Parathyroid adenoma (tissue), 2 donors: ENCODE data around the gene NME9.

Experiments used
- H2AFZ ChIP-seq: fragments of 300-600 bp; sonication (generic); one replicate; pipeline ENCODE4 v1.7.0; 2017; ENCODE audit warnings: antibody characterized with exemption, mild to moderate bottlenecking
- H3K27ac ChIP-seq: fragments of 300-600 bp; sonication (generic); one replicate; pipeline ENCODE4 v1.7.0; 2017
- H3K27me3 ChIP-seq: fragments of 300-600 bp; sonication (generic); one replicate; pipeline ENCODE4 v1.7.0; 2017; ENCODE audit warnings: low read length; ENCODE audit not compliant: control insufficient read depth, insufficient read depth
- H3K36me3 ChIP-seq: fragments of 300-600 bp; sonication (generic); one replicate; pipeline ENCODE4 v1.7.0; 2017; ENCODE audit warnings: low read length; ENCODE audit not compliant: control insufficient read depth, insufficient read depth
- H3K4me1 ChIP-seq: fragments of 300-600 bp; sonication (generic); one replicate; pipeline ENCODE4 v1.7.0; 2017; ENCODE audit warnings: control low read depth
- H3K4me2 ChIP-seq: fragments of 300-600 bp; sonication (generic); one replicate; pipeline ENCODE4 v1.7.0; 2017; ENCODE audit warnings: low read length
- H3K4me3 ChIP-seq: fragments of 300-600 bp; sonication (generic); one replicate; pipeline ENCODE4 v1.7.0; 2017; ENCODE audit warnings: low read depth, low read length
- H3K79me2 ChIP-seq: fragments of 300-600 bp; sonication (generic); one replicate; pipeline ENCODE4 v1.7.0; 2017; ENCODE audit warnings: control low read depth
- H3K9ac ChIP-seq: fragments of 300-600 bp; sonication (generic); one replicate; pipeline ENCODE4 v1.7.0; 2017; ENCODE audit warnings: mild to moderate bottlenecking
- H3K9me3 ChIP-seq: fragments of 300-600 bp; sonication (generic); one replicate; pipeline ENCODE4 v1.7.0; 2017; ENCODE audit warnings: low read length; ENCODE audit not compliant: control insufficient read depth
- CTCF ChIP-seq: fragments of 300-600 bp; sonication (generic); IDR thresholded peaks from one replicate; pipeline ENCODE4 v1.7.0; 2017; ENCODE audit warnings: antibody characterized with exemption, mild to moderate bottlenecking
- donor health status: primary hyperparathyroidism.

NME9 gene

DNA sequence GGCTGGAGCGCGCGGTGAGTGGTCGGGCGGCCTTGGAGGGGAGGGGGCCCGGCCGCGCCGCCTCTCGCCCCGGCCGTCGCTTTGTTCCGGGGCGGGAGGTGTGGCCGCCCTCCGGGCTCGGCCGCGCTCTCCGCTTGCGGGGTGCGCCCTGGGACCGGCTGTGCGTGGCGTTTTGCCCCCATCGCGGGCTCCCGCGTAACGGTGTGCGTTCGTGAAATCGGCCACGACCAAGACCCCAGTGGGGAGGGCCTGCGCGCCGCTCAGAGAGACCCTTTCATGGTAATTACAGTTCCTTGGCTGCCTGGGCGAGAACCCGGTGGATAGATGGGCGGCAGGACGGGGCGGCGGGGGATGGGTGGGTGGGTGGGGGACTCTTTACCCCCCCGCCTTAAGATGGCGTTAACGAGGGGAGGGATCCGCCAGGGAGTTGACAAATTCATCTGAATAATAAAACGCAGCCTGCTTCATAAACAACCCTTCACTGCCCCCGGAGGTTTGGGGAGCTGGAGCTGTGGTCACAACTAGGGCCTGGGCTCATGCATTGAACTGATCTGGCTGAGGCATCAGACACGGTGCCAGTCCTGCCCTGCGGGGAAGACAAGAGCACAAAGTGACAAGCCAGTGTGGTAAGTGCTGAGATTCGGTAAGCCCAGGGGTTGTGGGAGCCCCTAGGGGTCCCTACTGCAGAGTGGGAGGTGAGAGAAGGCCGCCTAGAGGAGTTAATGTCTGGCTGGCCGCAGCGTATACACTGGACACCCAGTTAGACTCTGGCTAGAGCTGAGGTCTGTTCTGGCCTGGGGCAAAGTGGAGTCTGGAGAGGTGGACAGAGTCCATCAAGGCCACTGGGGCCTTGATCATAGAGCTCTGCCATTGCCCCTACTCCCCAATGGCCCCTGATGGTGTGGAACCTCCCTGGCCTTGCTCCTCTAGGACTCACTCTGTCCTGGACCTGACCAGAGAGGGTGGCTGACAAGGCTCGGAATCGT lies 19.4 kb upstream of the NME9 start:
- Histone ChIP-seq H3K4me3 (peak overlapping the region; percentile 58), H2AFZ (peak overlapping the region; percentile 96), H3K36me3 (no peaks in the 10 kb centered on the region), H3K4me2 (peak overlapping the region; percentile 68), H3K79me2 (no peaks in the 10 kb centered on the region), H3K9me3 (no peaks in the 10 kb centered on the region), H3K27me3 (no peaks in the 10 kb centered on the region), H3K27ac (peak overlapping the region; percentile 76), H3K4me1 (no peaks in the 10 kb centered on the region), H3K9ac (peak overlapping the region; percentile 73)
- no peak for TF ChIP-seq CTCF

DNA sequence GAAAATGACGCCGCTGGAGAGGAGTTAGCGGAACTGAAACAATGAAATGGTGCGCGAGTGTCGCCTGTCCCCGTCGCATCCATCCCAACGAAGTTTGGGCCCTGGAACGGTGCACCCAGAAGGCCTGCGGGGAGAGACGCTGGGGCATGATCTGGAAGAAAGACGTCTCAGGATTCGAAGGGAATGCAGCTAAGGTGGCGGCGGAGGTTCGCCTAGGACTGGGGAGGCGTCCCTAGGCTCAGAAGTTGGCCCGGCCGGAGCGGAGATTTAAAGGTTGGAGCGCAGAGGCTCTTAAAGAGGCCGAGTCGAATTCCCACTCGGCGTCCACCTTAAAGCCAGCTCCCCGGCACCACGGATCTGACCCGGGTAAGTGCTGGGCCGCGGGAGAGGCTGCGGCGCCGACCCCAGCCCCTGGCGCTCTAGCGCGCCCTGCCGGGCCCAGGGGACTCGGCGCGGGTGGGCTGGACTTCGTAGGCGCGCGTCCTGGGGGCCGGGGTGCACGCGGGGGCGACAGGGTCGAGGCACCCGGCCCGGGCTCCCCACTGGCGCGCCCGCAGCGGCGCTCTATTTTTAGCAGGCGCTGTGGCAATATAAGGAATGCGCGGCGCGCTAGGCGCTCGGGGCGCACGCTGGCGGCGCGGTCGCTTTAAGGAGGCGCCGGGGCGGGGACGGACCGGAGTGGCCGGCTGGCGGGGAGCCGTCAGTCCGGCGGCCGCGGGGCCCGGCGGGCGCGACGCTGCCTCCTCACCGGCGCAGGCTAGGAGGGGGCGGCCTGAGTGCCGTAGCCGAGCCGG lies 18.5 kb upstream of the NME9 start, which contains the start of gene MRAS:
Gene MRAS (plus strand): TSS at position 620 of the 794 bp plus-strand sequence. CDS start 24,305 bp downstream, outside the sequence.
- H3K4me1 ChIP-seq: no peaks in the 10 kb centered on the region
- H3K27ac ChIP-seq: peak within 1 kb of the TSS; percentile 76
- H3K9ac ChIP-seq: peak within 1 kb of the TSS; percentile 73
- H3K4me2 ChIP-seq: peak within 1 kb of the TSS; percentile 68
- peak within 1 kb of the TSS; percentile 96 for H2AFZ ChIP-seq
- H3K27me3 ChIP-seq: no peaks in the 10 kb centered on the region
- peak within 1 kb of the TSS; percentile 58 for H3K4me3 ChIP-seq
- H3K36me3 ChIP-seq: no peaks in the 10 kb centered on the region
- H3K9me3 ChIP-seq: no peaks in the 10 kb centered on the region
- H3K79me2 ChIP-seq: no peaks in the 10 kb centered on the region
- peak; percentile 66 for TF ChIP-seq CTCF

DNA sequence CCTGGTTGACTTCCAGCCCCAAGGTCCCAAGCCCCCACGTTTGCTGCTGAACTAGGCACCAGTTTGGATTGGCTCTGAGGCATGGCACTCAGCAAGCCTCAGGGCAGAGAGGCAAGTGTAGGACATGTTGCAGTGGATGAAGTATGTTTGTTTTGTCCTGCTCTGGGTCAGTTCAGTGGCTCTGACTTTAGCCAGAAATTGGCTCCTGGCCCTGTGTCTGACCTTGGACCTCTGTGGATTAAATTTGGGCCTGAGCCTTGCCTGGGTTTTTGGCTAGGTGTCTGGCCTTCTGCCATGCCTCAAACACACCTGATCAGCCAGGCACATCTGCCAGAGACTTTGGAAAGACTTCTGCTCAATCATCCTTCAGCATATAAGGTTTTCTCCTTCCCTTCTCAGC lies 15.1 kb upstream of the NME9 start:
- Histone ChIP-seq H3K4me1 (no peaks in the 10 kb centered on the region), H3K4me2 (no peak overlapping the region), H2AFZ (peak overlapping the region; percentile 54), H3K9me3 (no peaks in the 10 kb centered on the region), H3K4me3 (no peak overlapping the region), H3K36me3 (no peaks in the 10 kb centered on the region), H3K9ac (no peak overlapping the region), H3K27me3 (no peaks in the 10 kb centered on the region), H3K79me2 (no peaks in the 10 kb centered on the region), H3K27ac (no peak overlapping the region)
- no peak for TF ChIP-seq CTCF

DNA sequence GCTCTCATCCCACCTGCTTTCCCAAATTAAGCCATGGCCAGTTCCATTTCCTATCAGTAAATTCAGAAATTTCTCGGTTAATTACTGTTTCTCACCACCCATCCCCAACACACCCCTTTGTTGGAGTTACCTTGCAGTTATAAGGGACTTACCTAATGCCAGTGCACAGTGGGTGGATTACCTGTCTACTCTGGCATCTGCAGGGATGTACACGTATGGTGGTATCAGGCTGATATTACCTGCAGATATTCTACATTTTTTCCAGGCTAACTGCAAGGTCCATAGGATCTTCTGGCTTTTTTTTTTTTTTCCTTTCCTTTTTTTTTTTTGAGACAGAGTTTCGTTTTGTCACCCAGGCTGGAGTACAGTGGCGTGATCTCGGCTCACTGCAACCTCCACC lies 10.9 kb upstream of the NME9 start:
- Histone ChIP-seq H3K4me2 (no peak overlapping the region), H3K79me2 (no peaks in the 10 kb centered on the region), H3K4me1 (peaks cover 12% of the 10 kb centered on the region), H3K9ac (no peak overlapping the region), H3K27me3 (no peaks in the 10 kb centered on the region), H3K4me3 (no peak overlapping the region), H3K36me3 (no peaks in the 10 kb centered on the region), H2AFZ (no peak overlapping the region), H3K9me3 (no peaks in the 10 kb centered on the region), H3K27ac (no peak overlapping the region)
- no peak for TF ChIP-seq CTCF
